Esophagus squamous epithelium (tissue), 4 donors: ENCODE measurements around the gene CORT.

Experiments
- CTCF ChIP-seq, 6 experiments: fragments of 450-650 bp in 4 of 6; fragments of 200-600 bp in 2 of 6; sonication (generic) in 2 of 6; IDR thresholded peaks; one replicate each; pipeline ENCODE4 v1.5.1; 2016 to 2019; ENCODE audit warnings: antibody characterized with exemption in 6 of 6, mild to moderate bottlenecking in 4 of 6, moderate library complexity in 4 of 6
- POLR2A ChIP-seq, 4 donors: fragments of 450-650 bp; IDR thresholded peaks; one replicate each; pipeline ENCODE4 v1.6.1; 2017; ENCODE audit warnings: antibody characterized with exemption in 4 of 4, mild to moderate bottlenecking in 4 of 4, moderate library complexity in 3 of 4

- TF ChIP-seq POLR2A (IDR thresholded peaks at IDR 0.05) (no peak), CTCF (IDR thresholded peaks at IDR 0.05) (no peak)
Measured at GRCh38 chr1:10495475-10495817, 45.6 kb downstream of the CORT start.
